Measurements from ENCODE around the gene RAB35.

Gene RAB35

GRCh38 chr12:120103371-120103770 lies 13.2 kb downstream of the RAB35 start:
- no peak for DNase-seq (ENCODE audit: low read depth)

GRCh38 chr12:120103044-120103338 lies 13.6 kb downstream of the RAB35 start:
- no peak for DNase-seq (ENCODE audit: low read depth)

- DNase-seq (ENCODE audit: low read depth): no peak
Observed at GRCh38 chr12:120102189-120103043, 14.1 kb downstream of the RAB35 start.

GRCh38 chr12:120101617-120102016 lies 14.9 kb downstream of the RAB35 start:
- DNase-seq (ENCODE audit: low read depth): no peak

- DNase-seq (ENCODE audit: low read depth): no peak
Observed at GRCh38 chr12:120101182-120101581, 15.4 kb downstream of the RAB35 start.

- peak; percentile 15 for DNase-seq (ENCODE audit: low read depth)
Observed at GRCh38 chr12:120100630-120101029, 15.9 kb downstream of the RAB35 start.

- no peak for DNase-seq (ENCODE audit: low read depth)
Observed at GRCh38 chr12:120099738-120100137, 16.8 kb downstream of the RAB35 start.

- DNase-seq (ENCODE audit: low read depth): no peak
Observed at GRCh38 chr12:120098756-120099470, 17.6 kb downstream of the RAB35 start.

- no peak for DNase-seq (ENCODE audit: low read depth)
Observed at GRCh38 chr12:120096671-120097202, 19.8 kb downstream of the RAB35 start.

- no peak for DNase-seq (ENCODE audit: low read depth)
Observed at GRCh38 chr12:120095736-120096135, 20.8 kb downstream of the RAB35 start.

- no peak for DNase-seq (ENCODE audit: low read depth)
Observed at GRCh38 chr12:120095331-120095730, 21.2 kb downstream of the RAB35 start.

- DNase-seq (ENCODE audit: low read depth): no peak
Observed at GRCh38 chr12:120094485-120094884, 22.1 kb downstream of the RAB35 start.

- no peak for DNase-seq (ENCODE audit: low read depth)
Observed at GRCh38 chr12:120093592-120094355, 22.8 kb downstream of the RAB35 start.

- DNase-seq (ENCODE audit: low read depth): no peak
Observed at GRCh38 chr12:120093336-120093591, 23.3 kb downstream of the RAB35 start.

- no peak for DNase-seq (ENCODE audit: low read depth)
Observed at GRCh38 chr12:120092551-120093335, 23.8 kb downstream of the RAB35 start.

GRCh38 chr12:120091371-120092090 lies 25.0 kb downstream of the RAB35 start:
- DNase-seq (ENCODE audit: low read depth): no peak

GRCh38 chr12:120090626-120091295 lies 25.8 kb downstream of the RAB35 start:
- DNase-seq (ENCODE audit: low read depth): no peak

GRCh38 chr12:120090206-120090605 lies 26.3 kb downstream of the RAB35 start:
- DNase-seq (ENCODE audit: low read depth): no peak

GRCh38 chr12:120089796-120090195 lies 26.8 kb downstream of the RAB35 start:
- DNase-seq (ENCODE audit: low read depth): no peak

- DNase-seq (ENCODE audit: low read depth): no peak
Observed at GRCh38 chr12:120089105-120089504, 27.4 kb downstream of the RAB35 start.

Measured in EH (cell line).